GM12865 (cell line): Measurements from ENCODE around the gene SESN3.

Experiments
- DNase-seq: peaks from one replicate; pipeline ENCODE4 v3.0.0; 2010; ENCODE audit warnings: low read depth
- H3K4me3 ChIP-seq: 2 replicates; pipeline ENCODE4 v1.5.1; 2011; ENCODE audit warnings: mild to moderate bottlenecking, low read depth, low read length, control low read depth
- TF ChIP-seq, protein P1 (sequence below): IDR thresholded peaks from 2 replicates; pipeline ENCODE4 v1.5.1; 2011; ENCODE audit warnings: low read length, control low read depth, low read depth, inconsistent platforms; ENCODE audit not compliant: insufficient read depth; ENCODE audit errors: missing control alignments

The SESN3 gene

DNA sequence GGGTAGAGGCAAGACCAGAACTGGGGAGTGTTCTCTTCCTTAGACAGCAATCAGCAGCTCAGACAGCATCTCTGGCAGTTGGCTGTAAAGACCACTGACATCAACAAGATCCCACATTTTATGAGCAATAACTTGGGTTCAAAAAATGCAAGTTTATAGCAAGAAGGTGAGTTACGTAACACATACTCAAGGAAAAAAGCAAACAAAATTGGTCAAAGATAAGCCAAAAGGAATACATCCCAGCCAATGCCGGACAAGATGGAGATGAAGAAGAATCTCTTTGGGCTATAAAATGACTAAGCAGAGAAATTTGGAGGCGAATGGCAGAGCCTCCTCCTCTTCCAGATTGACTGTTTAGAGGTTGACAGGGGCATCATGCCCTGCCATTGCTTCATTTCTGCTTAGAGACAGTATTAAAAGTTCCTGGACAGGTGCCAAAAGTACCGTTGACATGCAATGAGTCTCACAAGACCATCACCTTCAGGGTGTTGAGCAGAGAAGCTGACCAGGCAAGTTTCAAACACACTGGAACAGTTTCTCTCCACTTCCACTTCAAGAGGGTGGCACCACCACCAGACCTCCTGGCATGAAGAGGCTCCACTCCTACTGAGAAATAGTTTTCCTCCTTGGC is 85.5 kb downstream of the SESN3 start:
- no peak for DNase-seq
- TF ChIP-seq, protein P1, sequence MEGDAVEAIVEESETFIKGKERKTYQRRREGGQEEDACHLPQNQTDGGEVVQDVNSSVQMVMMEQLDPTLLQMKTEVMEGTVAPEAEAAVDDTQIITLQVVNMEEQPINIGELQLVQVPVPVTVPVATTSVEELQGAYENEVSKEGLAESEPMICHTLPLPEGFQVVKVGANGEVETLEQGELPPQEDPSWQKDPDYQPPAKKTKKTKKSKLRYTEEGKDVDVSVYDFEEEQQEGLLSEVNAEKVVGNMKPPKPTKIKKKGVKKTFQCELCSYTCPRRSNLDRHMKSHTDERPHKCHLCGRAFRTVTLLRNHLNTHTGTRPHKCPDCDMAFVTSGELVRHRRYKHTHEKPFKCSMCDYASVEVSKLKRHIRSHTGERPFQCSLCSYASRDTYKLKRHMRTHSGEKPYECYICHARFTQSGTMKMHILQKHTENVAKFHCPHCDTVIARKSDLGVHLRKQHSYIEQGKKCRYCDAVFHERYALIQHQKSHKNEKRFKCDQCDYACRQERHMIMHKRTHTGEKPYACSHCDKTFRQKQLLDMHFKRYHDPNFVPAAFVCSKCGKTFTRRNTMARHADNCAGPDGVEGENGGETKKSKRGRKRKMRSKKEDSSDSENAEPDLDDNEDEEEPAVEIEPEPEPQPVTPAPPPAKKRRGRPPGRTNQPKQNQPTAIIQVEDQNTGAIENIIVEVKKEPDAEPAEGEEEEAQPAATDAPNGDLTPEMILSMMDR, result no peak
- H3K4me3 ChIP-seq, result no peak overlapping the region

DNA sequence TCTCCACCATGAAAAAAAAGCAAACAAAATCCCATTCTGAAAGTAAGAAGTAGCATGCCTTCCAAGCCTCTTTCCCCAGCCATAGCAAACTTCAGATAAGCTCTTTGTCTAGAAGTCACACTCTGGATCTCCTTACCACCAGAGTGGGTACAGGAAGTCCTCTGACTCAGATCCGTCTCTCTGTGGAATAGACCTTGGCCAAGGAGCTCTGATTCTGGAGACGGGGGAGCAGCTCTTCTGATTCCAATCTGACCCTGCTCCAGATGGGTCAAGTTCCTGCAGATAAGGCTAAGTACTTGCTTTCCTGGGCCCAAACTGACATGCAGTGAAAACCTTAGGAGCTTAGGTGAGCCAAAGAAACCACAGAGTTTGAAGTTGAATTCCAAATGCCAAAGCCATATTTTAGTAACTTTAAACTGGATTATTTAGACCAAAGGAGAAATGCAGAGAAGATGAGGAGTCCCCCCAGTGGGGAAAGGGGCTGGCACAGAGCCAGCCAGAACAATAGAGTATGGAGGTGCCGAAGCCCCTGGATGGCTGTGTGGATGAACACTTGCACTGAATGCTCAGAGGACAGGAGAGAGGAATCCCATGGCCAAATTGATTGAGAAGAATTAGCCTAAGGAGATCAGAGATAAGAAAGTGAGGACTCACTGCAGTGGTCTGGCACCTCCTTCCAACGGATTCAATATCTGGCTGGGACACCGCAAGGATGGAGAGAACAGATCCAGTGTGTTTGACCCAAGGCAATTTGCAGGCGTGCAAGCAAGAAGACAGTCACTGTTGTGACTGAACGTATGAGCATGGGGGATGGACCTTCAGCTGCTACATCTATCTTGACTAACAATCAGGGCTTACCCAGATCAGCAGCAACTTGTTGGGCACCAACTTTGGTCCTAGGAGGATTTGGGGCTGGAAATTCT is 86.4 kb downstream of the SESN3 start:
- peak; percentile 26 for DNase-seq
- H3K4me3 ChIP-seq, result no peak overlapping the region
- TF ChIP-seq, protein P1, result no peak

DNA sequence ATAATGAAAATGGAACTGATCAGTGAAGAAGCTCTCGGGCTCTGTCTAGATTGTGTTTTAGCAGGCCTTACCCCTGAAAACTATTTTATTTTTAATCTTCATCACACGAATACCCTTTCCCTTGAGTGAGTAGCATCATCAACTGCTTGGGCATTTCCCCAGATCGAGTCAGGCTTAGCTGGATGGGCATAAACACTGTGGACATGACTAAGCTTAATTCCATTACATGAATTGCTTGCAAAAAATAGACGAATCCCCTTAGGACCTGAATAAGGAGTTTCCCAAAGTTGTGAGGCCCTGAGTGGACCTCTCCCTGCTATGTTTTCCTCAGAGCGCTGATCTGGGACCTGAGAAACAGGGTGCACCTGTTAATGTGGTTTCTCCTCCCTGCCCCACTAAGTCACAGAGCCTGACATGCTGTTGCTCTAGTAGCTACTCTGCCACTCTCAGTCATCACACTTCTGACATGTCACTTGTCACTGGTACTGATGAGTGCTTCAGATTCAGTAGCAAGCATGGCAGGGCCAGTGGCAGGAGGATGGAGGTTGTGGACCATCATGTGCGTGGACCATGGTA is 87.8 kb downstream of the SESN3 start:
- TF ChIP-seq, protein P1, result no peak
- H3K4me3 ChIP-seq, result no peak overlapping the region
- no peak for DNase-seq

DNA sequence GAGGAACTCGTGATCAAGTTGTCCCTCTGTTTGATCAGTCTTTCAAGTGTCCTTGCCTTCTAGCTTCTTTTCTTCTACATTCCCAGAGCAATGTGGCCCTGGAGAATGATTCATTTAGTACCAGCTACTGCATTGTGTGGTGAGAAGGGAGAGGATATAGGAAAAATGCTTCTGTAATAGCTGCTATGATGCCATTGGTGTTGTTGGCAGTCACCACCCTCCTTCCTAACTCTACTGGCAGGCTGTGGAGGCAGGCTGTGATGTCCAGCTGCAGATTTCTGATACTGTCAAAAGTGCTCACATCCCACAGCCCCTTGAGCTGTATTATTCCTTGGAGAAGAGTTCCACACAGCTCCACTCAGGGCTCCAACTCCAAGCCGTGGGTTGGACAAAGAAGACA is 88.6 kb downstream of the SESN3 start:
- no peak overlapping the region for H3K4me3 ChIP-seq
- TF ChIP-seq, protein P1, result no peak
- DNase-seq, result no peak

DNA sequence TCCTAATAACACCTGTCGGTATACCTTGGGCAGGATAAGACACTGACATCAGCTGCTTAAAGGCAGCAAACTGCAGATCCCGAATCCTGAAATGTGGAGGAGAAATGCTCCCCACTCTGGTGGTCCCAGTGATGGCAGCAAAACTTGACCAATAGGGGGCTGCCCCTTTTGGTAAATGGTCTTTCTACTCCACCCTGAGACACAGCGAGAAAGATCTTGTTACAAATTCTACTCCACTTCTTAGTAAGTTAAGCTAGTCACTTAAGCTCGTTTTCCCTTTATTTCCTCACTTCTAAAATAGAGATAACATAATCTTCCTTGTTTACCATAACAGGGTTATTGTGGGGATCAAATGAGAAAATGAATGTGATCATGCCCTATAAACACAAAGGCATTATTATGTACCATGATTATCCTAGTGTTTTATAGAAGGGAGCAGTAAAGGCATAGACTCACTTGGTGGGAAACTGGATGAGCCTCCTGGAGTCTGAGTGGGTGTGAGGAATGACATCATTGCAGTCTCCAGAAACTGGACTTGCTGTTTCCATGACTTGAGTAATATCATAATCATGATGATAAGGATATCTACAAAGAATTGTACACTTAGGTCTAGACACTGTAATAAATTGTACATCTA is 90.5 kb downstream of the SESN3 start:
- no peak overlapping the region for H3K4me3 ChIP-seq
- DNase-seq, result no peak
- TF ChIP-seq, protein P1, result no peak

DNA sequence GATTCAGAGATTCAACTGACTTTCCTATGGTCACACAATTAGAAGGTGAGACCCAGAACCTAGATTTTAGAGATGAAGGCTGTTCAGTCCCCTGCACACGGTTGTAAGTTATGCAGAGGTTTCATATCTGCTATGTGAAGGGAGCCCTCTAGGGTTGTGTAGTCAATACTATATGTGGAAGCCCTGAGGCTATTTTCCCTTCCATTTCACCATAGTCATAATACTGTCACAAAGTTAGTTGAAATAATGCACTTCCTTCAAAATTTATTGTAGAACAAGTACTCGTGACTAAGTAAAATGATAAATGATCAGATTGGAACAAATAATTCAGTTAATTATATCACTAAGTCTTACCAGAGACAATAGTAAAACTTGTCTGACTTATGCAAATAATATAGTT is 92.6 kb downstream of the SESN3 start:
- peak; percentile 25 for DNase-seq
- TF ChIP-seq, protein P1, result peak; percentile 24
- no peak overlapping the region for H3K4me3 ChIP-seq
